ENCODE results near the gene TM9SF3.

DNA sequence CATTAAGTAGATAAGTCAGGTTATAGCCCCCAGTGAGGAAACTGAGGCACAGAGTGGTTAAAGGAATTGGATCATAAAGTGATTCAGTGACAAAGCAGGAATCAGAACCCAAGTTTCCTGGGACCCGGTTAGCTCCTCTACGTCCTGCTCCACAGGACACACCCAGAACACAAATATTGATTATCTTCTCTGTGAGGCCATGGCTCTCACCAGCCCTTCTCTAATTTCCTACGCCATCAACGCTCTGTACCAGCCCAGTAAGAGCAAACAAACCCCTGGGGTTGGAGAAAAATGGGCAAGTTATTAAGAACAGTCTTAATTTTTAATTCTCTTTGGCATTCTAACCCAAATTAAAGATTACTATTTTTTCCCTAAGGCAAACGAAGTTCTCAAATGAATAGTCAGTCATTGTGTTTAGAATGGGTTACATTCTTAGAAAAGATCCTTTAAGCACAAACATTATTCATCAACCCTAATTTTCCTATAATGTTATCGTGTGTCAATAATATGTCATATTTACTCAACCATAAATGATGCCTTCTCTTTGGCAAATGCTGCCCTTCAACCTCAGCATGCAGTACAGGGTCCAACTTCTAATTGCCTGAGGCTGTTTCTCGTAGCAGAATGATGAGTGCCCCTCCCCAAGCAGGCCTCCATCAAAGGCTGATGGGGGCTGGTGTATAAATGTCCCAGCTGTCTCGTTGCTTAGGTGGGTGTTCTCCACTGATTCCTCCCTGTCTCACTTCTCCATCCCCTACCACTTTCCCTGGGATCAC lies 25.4 kb upstream of the TM9SF3 start:
- TF ChIP-seq POLR2A (IDR thresholded peaks at IDR 0.05) (no peak), CTCF (IDR thresholded peaks at IDR 0.05) (no peak), POLR2AphosphoS5 (IDR thresholded peaks at IDR 0.05) (peak in 1 of 3 donors; percentile 16)
